Uterus (tissue), 4 donors: ENCODE measurements around the gene URGCP. TPM values are rescaled to one million over a fixed set of nuclear protein-coding genes. Genes with fewer than 3 reads are reported as not detected.

Source experiments
- DNase-seq, 2 donors: peaks; one replicate each; pipeline ENCODE4 v3.0.0-alpha.2; 2019 to 2020
- H3K27ac ChIP-seq, 2 donors: fragments of 200-600 bp; sonication (generic); 1 replicate in 1 of 2; 2 replicates in 1 of 2; pipeline ENCODE4 v1.5.1; 2016 to 2018
- H3K27me3 ChIP-seq, 2 donors: fragments of 200-600 bp; sonication (generic); one replicate each; pipeline ENCODE4 v1.5.1; 2018 to 2019; ENCODE audit warnings: control low read depth in 1 of 2
- H3K36me3 ChIP-seq, 2 donors: fragments of 200-600 bp; sonication (generic); one replicate each; pipeline ENCODE4 v1.5.1; 2019; ENCODE audit warnings: control low read depth in 1 of 2
- H3K4me1 ChIP-seq, 2 donors: fragments of 200-600 bp; sonication (generic); one replicate each; pipeline ENCODE4 v1.5.1; 2018 to 2019; ENCODE audit warnings: control low read depth in 1 of 2
- H3K4me3 ChIP-seq, 2 donors: fragments of 200-600 bp; sonication (generic); 1 replicate in 1 of 2; 2 replicates in 1 of 2; pipeline ENCODE4 v1.5.1; 2018 to 2019; ENCODE audit warnings: mild to moderate bottlenecking in 1 of 2
- H3K9me3 ChIP-seq, 2 donors: fragments of 200-600 bp; sonication (generic); one replicate each; pipeline ENCODE4 v1.5.1; 2019; ENCODE audit warnings: control low read depth in 1 of 2
- CTCF ChIP-seq, 4 experiments: fragments of 200-600 bp in 2 of 4; fragments of 450-650 bp in 2 of 4; sonication (generic) in 2 of 4; IDR thresholded peaks; one replicate each; pipeline ENCODE4 v1.5.1; 2016 to 2019; ENCODE audit warnings: antibody characterized with exemption in 4 of 4, mild to moderate bottlenecking in 2 of 4, moderate library complexity in 1 of 4
- POLR2A ChIP-seq, 2 donors: fragments of 450-650 bp; IDR thresholded peaks; one replicate each; pipeline ENCODE4 v1.6.1; 2016; ENCODE audit warnings: antibody characterized with exemption in 2 of 2, mild to moderate bottlenecking in 1 of 2, moderate library complexity in 1 of 2
- intact Hi-C: fragments of 100-400 bp; cut with DNase I; formaldehyde crosslinking; loops from one replicate; pipeline ENCODE4 v1.15.1; 2023; ENCODE audit warnings: low total_unique reads
- total RNA-seq, 4 donors: library from RNA; depleted of rRNA in 3 of 4; stranded (reverse); fragments of >200 nt in 3 of 4; gene quantifications; one replicate each; pipeline versions ENCODE4 v1.1.0 to v1.2.4, GENCODE V29; 2014 to 2023
- donor health status: DM: yes; HTN: yes; CAD: no.

URGCP gene
- total RNA-seq, 4 donors from 2014 or later = 13.1 to 44.8 (median 28.9) TPM

- H3K4me1 ChIP-seq = no peaks in the 10 kb centered on the region
Observed at GRCh38 chr7:43856316-43856715, 50.1 kb downstream of the URGCP start.

GRCh38 chr7:43855176-43855575, 51.2 kb downstream of the URGCP start:
- intact Hi-C loops = no loop called here
- TF ChIP-seq POLR2A (IDR thresholded peaks at IDR 0.05) (no peak), CTCF (IDR thresholded peaks at IDR 0.05) (no peak)

More at GRCh38 chr7:43856316-43856715, 50.1 kb downstream of the URGCP start:
- H3K9me3 ChIP-seq = no peaks in the 10 kb centered on the region
- TF ChIP-seq CTCF (IDR thresholded peaks at IDR 0.05) (no peak), POLR2A (IDR thresholded peaks at IDR 0.05) (no peak)
- DNase-seq = no peak
- H3K27ac ChIP-seq = no peak overlapping the region
- H3K27me3 ChIP-seq = no peaks in the 10 kb centered on the region
- intact Hi-C loops = no loop called here
- H3K36me3 ChIP-seq = no peaks in the 10 kb centered on the region
- no peak overlapping the region for H3K4me3 ChIP-seq

GRCh38 chr7:43851805-43852204, 54.6 kb downstream of the URGCP start:
- intact Hi-C loops = no loop called here
- Histone ChIP-seq H3K4me1 (no peaks in the 10 kb centered on the region), H3K9me3 (no peaks in the 10 kb centered on the region), H3K27me3 (no peaks in the 10 kb centered on the region), H3K4me3 (no peak overlapping the region), H3K36me3 (no peaks in the 10 kb centered on the region), H3K27ac (no peak overlapping the region)
- no peak for DNase-seq
- no peak for TF ChIP-seq POLR2A (IDR thresholded peaks at IDR 0.05)
- no peak for TF ChIP-seq CTCF (IDR thresholded peaks at IDR 0.05)

More at GRCh38 chr7:43855176-43855575, 51.2 kb downstream of the URGCP start:
- Histone ChIP-seq H3K4me1 (no peaks in the 10 kb centered on the region), H3K27ac (no peak overlapping the region), H3K36me3 (no peaks in the 10 kb centered on the region), H3K4me3 (no peak overlapping the region), H3K9me3 (no peaks in the 10 kb centered on the region), H3K27me3 (no peaks in the 10 kb centered on the region)
- DNase-seq = no peak

GRCh38 chr7:43850348-43851116, 55.9 kb downstream of the URGCP start:
- DNase-seq = no peak
- no peaks in the 10 kb centered on the region for H3K27me3 ChIP-seq
- no peaks in the 10 kb centered on the region for H3K9me3 ChIP-seq
- no peak for TF ChIP-seq POLR2A (IDR thresholded peaks at IDR 0.05)
- no peak for TF ChIP-seq CTCF (IDR thresholded peaks at IDR 0.05)
- H3K4me3 ChIP-seq = no peak overlapping the region
- no peaks in the 10 kb centered on the region for H3K36me3 ChIP-seq
- no peak overlapping the region for H3K27ac ChIP-seq
- no peaks in the 10 kb centered on the region for H3K4me1 ChIP-seq
- intact Hi-C loops = no loop called here

- no peaks in the 10 kb centered on the region for H3K36me3 ChIP-seq
- no peaks in the 10 kb centered on the region for H3K27me3 ChIP-seq
- no peak overlapping the region for H3K27ac ChIP-seq
- no peak for TF ChIP-seq POLR2A (IDR thresholded peaks at IDR 0.05)
- no peak for TF ChIP-seq CTCF (IDR thresholded peaks at IDR 0.05)
- intact Hi-C loops = no loop called here
- no peaks in the 10 kb centered on the region for H3K9me3 ChIP-seq
- no peak overlapping the region for H3K4me3 ChIP-seq
- no peaks in the 10 kb centered on the region for H3K4me1 ChIP-seq
- DNase-seq = no peak
Observed at GRCh38 chr7:43849047-43849446, 57.3 kb downstream of the URGCP start.
